Right lobe of liver (tissue), 6 donors: ENCODE data around the gene AKAP11. TPM values are rescaled to one million over a fixed set of nuclear protein-coding genes. Genes with fewer than 3 reads are reported as not detected.

Source experiments
- ATAC-seq, 4 donors: fragments of 200-7000 bp; cut with Tn5 transposase; one replicate each; pipeline ENCODE4 v1.9.1; 2020; ENCODE audit warnings: mild to moderate bottlenecking in 4 of 4, moderate library complexity in 4 of 4
- DNase-seq, 3 donors: peaks; one replicate each; pipeline ENCODE4 v3.0.0-alpha.2; 2020
- H3K27ac ChIP-seq, 3 donors: fragments of 200-600 bp; one replicate each; pipeline ENCODE4 v1.8.0; 2022
- H3K27me3 ChIP-seq, 2 donors: fragments of 200-600 bp; one replicate each; pipeline ENCODE4 v1.8.0; 2022
- H3K36me3 ChIP-seq, 4 donors: fragments of 200-600 bp; sonication (generic) in 1 of 4; one replicate each; pipeline versions ENCODE4 v1.5.1 to v1.8.0; 2017 to 2022; ENCODE audit warnings: control low read depth in 1 of 4
- H3K4me1 ChIP-seq, 4 donors: fragments of 200-600 bp; sonication (generic) in 1 of 4; one replicate each; pipeline versions ENCODE4 v1.5.1 to v1.8.0; 2017 to 2022; ENCODE audit warnings: control low read depth in 1 of 4
- H3K4me3 ChIP-seq, 3 donors: fragments of 200-600 bp; one replicate each; pipeline ENCODE4 v1.8.0; 2022
- H3K9me3 ChIP-seq, 4 donors: fragments of 200-600 bp; sonication (generic) in 1 of 4; one replicate each; pipeline versions ENCODE4 v1.5.1 to v1.8.0; 2017 to 2022; ENCODE audit warnings: control low read depth in 1 of 4
- POLR2A ChIP-seq: fragments of 450-650 bp; IDR thresholded peaks from one replicate; pipeline ENCODE4 v1.6.1; 2017; ENCODE audit warnings: antibody characterized with exemption, mild to moderate bottlenecking
- WGBS: methylation state at CpG from one replicate; pipeline ENCODE4 v1.1.6; 2018; ENCODE audit warnings: low coverage, low lambda C conversion rate; ENCODE audit not compliant: insufficient coverage; ENCODE audit errors: missing lambda C conversion rate; 5-methylcytosine and 5-hydroxymethylcytosine counted together
- intact Hi-C, 2 donors: fragments of 100-400 bp; cut with DNase I; formaldehyde crosslinking; loops; one replicate each; pipeline versions ENCODE4 v1.11.2 to v1.14.1; 2022
- total RNA-seq, 6 experiments: library from RNA; depleted of rRNA in 2 of 6; stranded (reverse); fragments of >200 nt in 2 of 6; fragmentation: NEBNext Ultra II Directional in 3 of 6; extraction: Animal tissue kit (Norgen Biotek cat#: 25700) in 3 of 6; gene quantifications; one replicate each; pipeline versions ENCODE4 v1.1.0 to v1.2.4, GENCODE V29; 2016 to 2023
- TF ChIP-seq, protein P1 (sequence below), 4 donors: fragments of 200-600 bp in 3 of 4; fragments of 450-650 bp in 1 of 4; IDR thresholded peaks; one replicate each; pipeline versions ENCODE4 v1.5.1 to v1.8.0; 2016 to 2022; ENCODE audit warnings: antibody characterized with exemption in 4 of 4, mild to moderate bottlenecking in 2 of 4
- donor health status: DM: no; HTN: yes; CAD: no.
- donor health status: DM: no; HTN: no; CAD: no.
- donor health status: DM: no; HTN: no; CAD: no.
- donor health status: DM: no; HTN: yes; CAD: no.
- donor health status: DM: no; HTN: yes; CAD: no.

Gene AKAP11
- total RNA-seq, 6 experiments from 2014 or later = 8.5 to 13.8 (median 12.1) TPM

DNA sequence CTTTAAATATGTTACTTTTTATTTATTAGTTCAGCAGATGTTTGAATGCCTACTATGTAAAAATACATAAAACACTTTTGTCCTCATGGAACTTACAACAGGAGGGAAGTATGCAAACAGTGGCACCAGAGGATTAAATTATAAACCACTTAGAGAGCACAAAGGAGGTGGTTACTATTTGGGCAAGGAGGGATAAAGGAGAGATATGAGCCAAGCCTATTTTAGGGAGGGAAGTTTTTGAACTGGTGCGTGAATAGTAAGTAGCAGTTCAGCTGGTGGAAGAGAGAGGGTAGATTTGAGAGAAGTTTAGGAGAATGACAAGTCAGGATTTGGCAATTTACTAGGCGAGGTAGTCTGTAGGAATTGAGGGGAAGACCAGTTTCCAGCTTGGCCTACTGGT, 8.6 kb downstream of the AKAP11 start:
- DNase-seq (no peak), ATAC-seq (no peak)
- TF ChIP-seq, protein P1, sequence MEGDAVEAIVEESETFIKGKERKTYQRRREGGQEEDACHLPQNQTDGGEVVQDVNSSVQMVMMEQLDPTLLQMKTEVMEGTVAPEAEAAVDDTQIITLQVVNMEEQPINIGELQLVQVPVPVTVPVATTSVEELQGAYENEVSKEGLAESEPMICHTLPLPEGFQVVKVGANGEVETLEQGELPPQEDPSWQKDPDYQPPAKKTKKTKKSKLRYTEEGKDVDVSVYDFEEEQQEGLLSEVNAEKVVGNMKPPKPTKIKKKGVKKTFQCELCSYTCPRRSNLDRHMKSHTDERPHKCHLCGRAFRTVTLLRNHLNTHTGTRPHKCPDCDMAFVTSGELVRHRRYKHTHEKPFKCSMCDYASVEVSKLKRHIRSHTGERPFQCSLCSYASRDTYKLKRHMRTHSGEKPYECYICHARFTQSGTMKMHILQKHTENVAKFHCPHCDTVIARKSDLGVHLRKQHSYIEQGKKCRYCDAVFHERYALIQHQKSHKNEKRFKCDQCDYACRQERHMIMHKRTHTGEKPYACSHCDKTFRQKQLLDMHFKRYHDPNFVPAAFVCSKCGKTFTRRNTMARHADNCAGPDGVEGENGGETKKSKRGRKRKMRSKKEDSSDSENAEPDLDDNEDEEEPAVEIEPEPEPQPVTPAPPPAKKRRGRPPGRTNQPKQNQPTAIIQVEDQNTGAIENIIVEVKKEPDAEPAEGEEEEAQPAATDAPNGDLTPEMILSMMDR (IDR thresholded peaks at IDR 0.05) = no peak
- TF ChIP-seq POLR2A = no peak
- Histone ChIP-seq H3K27me3 (no peaks in the 10 kb centered on the region), H3K4me1 (no peaks in the 10 kb centered on the region), H3K4me3 (no peak overlapping the region), H3K36me3 (no peaks in the 10 kb centered on the region), H3K27ac (no peak overlapping the region), H3K9me3 (no peaks in the 10 kb centered on the region)
- intact Hi-C loops = no loop called here
- WGBS = 94% methylated on average over 2 of the region's 2 CpGs

DNA sequence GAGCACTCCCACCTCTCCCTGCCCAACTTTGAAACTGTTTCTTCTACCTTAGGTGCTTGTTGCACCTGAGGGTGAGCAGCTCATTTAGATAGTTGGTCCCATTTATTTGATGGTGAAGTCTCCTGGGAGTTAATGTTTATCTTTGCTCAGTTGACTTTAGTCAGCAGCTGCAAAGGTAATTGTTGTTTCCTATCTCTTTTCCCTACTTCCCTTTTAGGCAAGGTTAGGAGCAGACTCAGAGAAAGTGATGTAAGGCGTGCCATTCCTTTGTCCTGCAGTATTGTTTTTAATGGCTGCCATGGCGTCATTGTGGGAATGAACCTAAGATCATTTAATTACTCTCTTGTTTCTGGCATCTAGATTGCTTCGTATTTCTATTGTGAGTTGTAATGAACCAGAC, 11.6 kb downstream of the AKAP11 start:
- intact Hi-C loops = no loop called here
- H3K27me3 ChIP-seq = no peaks in the 10 kb centered on the region
- H3K4me3 ChIP-seq = no peak overlapping the region
- H3K4me1 ChIP-seq = no peaks in the 10 kb centered on the region
- no peak overlapping the region for H3K27ac ChIP-seq
- TF ChIP-seq, protein P1 (IDR thresholded peaks at IDR 0.05) = no peak
- TF ChIP-seq POLR2A = no peak
- ATAC-seq (no peak), DNase-seq (no peak)
- no peaks in the 10 kb centered on the region for H3K9me3 ChIP-seq
- 78% methylated on average over 3 of the region's 3 CpGs for WGBS
- H3K36me3 ChIP-seq = peaks cover 0 to 13% (median 0%) of the 10 kb centered on the region in 4 donors

DNA sequence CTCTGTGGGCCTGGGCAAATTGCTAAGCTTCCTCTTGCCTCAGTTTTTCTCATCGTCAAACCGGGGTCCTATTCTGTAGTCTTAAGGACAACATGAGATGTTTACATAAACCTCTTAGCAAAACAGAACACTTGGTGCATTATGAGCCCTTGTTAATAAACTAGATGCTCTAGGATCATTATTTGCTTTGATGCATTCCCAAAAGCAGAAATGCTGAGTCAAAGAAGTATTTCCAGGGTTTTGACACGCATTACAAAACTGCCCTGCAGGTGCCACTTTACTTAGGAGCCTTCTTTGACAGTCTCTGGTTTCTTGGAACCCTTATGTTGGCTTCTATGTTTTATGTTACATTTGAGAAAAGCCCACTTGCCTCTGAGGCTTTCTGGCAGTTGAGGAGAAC, 12.1 kb downstream of the AKAP11 start:
- H3K36me3 ChIP-seq = peaks cover 0 to 16% (median 0%) of the 10 kb centered on the region in 4 donors
- no peaks in the 10 kb centered on the region for H3K4me1 ChIP-seq
- H3K27ac ChIP-seq = no peak overlapping the region
- no peaks in the 10 kb centered on the region for H3K9me3 ChIP-seq
- WGBS = 68% methylated on average over 3 of the region's 3 CpGs
- intact Hi-C loops = no loop called here
- ATAC-seq (no peak), DNase-seq (no peak)
- TF ChIP-seq POLR2A = no peak
- TF ChIP-seq, protein P1 (IDR thresholded peaks at IDR 0.05) = no peak
- H3K4me3 ChIP-seq = no peak overlapping the region
- H3K27me3 ChIP-seq = no peaks in the 10 kb centered on the region

DNA sequence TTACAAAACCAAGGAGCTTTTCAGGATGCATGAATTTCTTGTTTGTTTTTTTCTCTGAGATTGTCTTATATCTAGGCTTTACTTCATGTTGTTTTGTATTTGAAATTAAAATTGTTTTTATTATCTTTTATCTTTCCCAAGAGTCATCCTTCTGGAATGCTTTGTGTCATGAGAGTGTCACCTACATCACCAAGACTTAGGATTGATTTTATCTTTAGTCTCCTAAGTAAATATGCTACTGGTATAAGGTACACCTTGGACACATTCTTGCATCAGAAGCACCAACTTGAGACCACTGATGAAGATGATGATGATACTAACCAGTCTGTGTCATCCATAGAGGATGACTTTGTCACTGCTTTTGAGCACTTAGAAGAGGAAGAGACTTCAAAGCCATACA, 26.4 kb downstream of the AKAP11 start:
- no peaks in the 10 kb centered on the region for H3K27me3 ChIP-seq
- no peak overlapping the region for H3K27ac ChIP-seq
- H3K4me3 ChIP-seq = no peak overlapping the region
- intact Hi-C loops = no loop called here
- H3K9me3 ChIP-seq = no peaks in the 10 kb centered on the region
- DNase-seq = no peak
- no peak for ATAC-seq
- no peak for TF ChIP-seq POLR2A
- H3K4me1 ChIP-seq = no peaks in the 10 kb centered on the region
- peaks cover 0 to 35% (median 24%) of the 10 kb centered on the region in 4 donors for H3K36me3 ChIP-seq

GRCh38 chr13:42305503-42305902, 33.6 kb downstream of the AKAP11 start:
- Histone ChIP-seq H3K4me1 (no peaks in the 10 kb centered on the region), H3K4me3 (no peak overlapping the region), H3K9me3 (no peaks in the 10 kb centered on the region), H3K27ac (no peak overlapping the region), H3K36me3 (peaks cover 0 to 21% (median 9%) of the 10 kb centered on the region in 4 donors), H3K27me3 (no peaks in the 10 kb centered on the region)
- TF ChIP-seq, protein P1 (IDR thresholded peaks at IDR 0.05) = no peak
- no peak for TF ChIP-seq POLR2A
- DNase-seq (no peak), ATAC-seq (no peak)
- intact Hi-C loops = no loop called here
